GM12874 (cell line): ENCODE results near the gene UCHL5.

ENCODE experiments used
- CTCF ChIP-seq: IDR thresholded peaks from 2 replicates; pipeline ENCODE4 v1.5.1; 2011; ENCODE audit warnings: low read depth, mild to moderate bottlenecking, control low read depth, low read length, moderate library complexity; ENCODE audit not compliant: insufficient read depth

UCHL5 gene

GRCh38 chr1:193077991-193078390, 18.8 kb upstream of the UCHL5 start:
- no peak for TF ChIP-seq CTCF

GRCh38 chr1:193070942-193071341, 11.8 kb upstream of the UCHL5 start:
- no peak for TF ChIP-seq CTCF

- no peak for TF ChIP-seq CTCF
Observed at GRCh38 chr1:193070386-193070753, 11.2 kb upstream of the UCHL5 start.

GRCh38 chr1:193069748-193070385, 10.7 kb upstream of the UCHL5 start:
- TF ChIP-seq CTCF: peak; percentile 41; the same call in 1 of the 2 replicates

GRCh38 chr1:193068013-193068412, 8.9 kb upstream of the UCHL5 start:
- TF ChIP-seq CTCF: no peak

- TF ChIP-seq CTCF: no peak
Observed at GRCh38 chr1:193066606-193067005, 7.4 kb upstream of the UCHL5 start.

- TF ChIP-seq CTCF: no peak
Observed at GRCh38 chr1:193065954-193066353, 6.8 kb upstream of the UCHL5 start.
